Activated CD4-positive, alpha-beta T cell treated with anti-CD3 and anti-CD28 coated beads, Interleukin-2, amount 50 U/mL, for 48 hours (primary cell): ENCODE data around the gene RETN.

Experiments used
- DNase-seq, 2 experiments: peaks; one replicate each; pipeline ENCODE4 v3.0.0-alpha.2; 2020

Gene RETN

GRCh38 chr19:7685546-7686445, 16.9 kb downstream of the RETN start:
- no peak for DNase-seq

GRCh38 chr19:7687177-7687576, 18.3 kb downstream of the RETN start:
- DNase-seq, result no peak

DNA sequence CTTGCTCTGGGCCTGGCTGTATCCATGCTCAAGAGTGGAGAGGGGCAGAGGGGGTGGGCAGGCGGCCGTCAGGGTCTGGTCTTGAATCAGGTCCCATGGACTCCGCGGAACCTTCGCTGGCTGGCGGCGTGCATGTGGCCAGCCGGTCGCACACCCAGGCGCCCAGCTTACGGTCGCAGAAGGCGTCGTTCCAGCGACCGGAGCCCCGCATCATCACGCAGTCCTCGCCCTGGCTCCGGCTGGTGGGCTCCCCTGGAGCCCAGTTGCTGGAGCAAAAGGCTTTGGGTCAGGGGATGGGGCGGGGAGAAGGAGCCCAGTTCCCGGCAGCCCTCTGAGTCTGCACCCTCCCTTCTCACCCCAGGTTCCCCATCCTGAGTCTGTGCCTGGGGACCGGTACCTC, 20.3 kb downstream of the RETN start:
- no peak for DNase-seq

DNA sequence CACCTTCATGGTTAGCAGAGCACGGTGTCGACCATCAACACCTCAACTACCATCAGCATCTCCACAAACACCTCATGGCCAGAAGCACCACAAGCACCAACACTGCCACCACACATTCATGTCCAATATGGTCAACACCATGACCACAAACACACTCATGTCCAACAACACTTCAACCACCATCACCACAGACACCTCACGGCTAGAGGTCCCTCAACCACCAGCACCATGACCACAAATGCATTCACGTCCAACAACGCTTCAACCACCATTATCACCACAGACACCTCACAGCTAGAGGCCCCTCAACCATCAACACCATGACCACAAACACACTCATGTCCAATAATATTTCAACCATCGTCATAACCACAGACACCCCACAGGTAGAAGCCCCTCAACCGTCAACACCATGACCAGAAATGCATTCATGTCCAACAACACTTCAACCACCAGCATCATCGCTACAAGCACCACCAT, 22.0 kb downstream of the RETN start:
- DNase-seq, result no peak

- DNase-seq, result no peak
Measured at GRCh38 chr19:7691497-7691896, 22.6 kb downstream of the RETN start.

DNA sequence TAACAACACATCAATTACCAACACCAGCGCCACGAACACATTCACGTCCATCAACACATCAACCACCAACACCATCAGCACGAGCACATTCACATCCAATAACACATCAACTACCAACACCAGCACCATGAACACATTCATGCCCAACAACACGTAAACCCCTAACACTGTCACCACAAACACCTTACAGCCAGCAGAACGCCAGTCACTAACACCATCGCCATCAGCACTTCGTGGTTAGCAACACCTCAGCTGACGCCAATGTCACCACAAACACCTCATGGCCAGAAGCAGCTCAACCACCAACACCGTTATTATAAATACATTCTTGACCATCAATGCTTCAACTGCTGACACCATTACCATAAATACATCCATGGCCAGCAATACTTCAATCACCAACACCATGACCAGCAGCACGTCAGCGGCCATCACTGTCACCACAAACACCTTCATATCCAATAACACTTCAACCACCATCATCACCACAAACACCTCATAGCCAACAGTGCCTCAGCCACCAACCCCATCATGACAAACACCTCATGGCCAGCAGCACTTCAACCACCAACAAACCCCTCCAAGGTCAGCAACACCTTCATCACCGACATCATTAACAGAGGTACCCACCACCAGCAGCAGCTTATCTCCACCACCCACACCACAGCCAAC, 23.7 kb downstream of the RETN start:
- DNase-seq, result no peak

DNA sequence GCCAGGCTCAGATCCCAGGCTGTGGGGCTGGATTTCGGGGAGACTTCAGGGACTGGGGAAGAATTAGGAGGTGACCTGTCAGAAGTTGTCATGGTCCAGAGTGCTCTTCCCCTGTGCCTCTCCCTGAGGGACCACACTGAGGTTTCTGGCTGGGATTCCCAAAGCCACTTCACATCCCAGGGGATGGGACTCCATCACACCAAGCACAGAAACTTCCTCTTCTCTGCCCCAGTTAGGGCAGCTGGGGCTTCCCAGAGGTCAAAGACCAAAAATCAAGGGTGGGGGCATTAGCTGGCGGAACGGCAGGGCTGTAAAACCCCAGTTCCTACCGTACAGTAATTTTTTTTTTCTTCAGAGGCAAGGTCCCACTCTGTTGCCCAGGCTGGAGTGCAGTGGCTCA, 25.6 kb downstream of the RETN start:
- no peak for DNase-seq

- no peak for DNase-seq
Measured at GRCh38 chr19:7697721-7698287, 29.0 kb downstream of the RETN start.

DNA sequence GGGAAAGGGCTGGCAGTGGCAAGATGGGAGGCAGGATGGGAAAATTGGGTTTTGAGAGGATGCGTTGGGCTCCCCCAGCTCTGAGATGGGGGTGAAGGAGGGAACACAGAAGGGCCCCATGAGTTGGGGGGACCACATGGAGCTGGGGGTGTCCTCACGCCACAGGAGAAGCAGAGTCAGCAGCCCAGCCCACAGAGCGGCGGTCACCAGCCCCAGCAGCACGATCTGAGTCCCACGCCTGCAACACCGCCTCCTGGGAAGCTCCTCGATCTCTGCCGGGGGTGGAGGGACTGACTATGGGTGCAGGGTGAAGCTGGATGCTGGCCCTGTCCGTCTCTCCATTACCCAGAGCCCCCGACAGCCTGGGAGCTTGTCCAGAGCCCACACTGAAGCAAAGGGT, 29.7 kb downstream of the RETN start:
- no peak for DNase-seq

- no peak for DNase-seq
Measured at GRCh38 chr19:7699003-7699402, 30.2 kb downstream of the RETN start.

GRCh38 chr19:7699417-7700401, 30.9 kb downstream of the RETN start:
- DNase-seq, result peak; percentile 64 to 77

GRCh38 chr19:7701049-7701653, 32.3 kb downstream of the RETN start:
- no peak for DNase-seq

DNA sequence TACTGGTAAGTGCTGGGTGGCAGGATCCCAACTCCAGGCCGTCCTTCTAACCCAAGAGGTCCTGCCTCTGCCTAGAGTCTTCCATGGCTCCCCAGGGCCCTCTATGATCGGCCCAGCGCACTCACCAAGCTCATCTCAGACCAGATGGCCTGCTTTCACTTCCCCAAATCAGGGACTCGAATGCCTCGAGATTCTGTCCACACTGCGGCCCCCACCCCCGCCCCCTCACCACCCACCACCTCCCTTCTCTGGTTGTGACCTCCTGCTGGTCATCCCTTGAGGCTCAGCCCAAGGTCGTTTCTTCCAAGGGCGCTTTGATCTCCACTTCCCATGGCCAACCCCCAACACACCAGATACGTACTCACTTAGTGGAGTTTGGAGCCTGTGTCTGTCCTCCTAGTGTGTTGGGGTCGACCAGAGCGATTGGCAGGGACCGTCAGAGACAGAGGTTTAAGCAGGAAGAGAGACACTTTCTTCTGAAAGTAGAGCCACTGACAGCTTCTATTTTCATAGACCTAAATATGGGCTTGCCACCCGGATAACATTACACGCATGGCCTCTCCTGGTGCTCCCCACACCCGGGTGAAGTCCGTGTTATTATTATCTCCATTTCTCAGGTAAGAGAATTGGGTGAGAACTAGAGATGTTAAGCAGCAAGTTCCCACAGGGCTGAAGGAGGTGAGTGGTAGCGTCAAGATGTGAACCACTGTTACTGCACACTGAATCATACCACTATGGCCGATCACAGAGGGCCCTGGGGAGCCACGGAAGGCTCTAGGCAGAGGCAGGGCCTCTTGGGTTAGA, 33.0 kb downstream of the RETN start, which contains the start of gene FCER2:
FCER2 (minus strand) TSS at position 478 of the 804 bp plus-strand sequence. CDS start 2,371 bp downstream, outside the sequence.
- no peak for DNase-seq

- no peak for DNase-seq
Measured at GRCh38 chr19:7703332-7703731, 34.5 kb downstream of the RETN start.

GRCh38 chr19:7704280-7705060, 35.6 kb downstream of the RETN start:
- DNase-seq, result no peak

DNA sequence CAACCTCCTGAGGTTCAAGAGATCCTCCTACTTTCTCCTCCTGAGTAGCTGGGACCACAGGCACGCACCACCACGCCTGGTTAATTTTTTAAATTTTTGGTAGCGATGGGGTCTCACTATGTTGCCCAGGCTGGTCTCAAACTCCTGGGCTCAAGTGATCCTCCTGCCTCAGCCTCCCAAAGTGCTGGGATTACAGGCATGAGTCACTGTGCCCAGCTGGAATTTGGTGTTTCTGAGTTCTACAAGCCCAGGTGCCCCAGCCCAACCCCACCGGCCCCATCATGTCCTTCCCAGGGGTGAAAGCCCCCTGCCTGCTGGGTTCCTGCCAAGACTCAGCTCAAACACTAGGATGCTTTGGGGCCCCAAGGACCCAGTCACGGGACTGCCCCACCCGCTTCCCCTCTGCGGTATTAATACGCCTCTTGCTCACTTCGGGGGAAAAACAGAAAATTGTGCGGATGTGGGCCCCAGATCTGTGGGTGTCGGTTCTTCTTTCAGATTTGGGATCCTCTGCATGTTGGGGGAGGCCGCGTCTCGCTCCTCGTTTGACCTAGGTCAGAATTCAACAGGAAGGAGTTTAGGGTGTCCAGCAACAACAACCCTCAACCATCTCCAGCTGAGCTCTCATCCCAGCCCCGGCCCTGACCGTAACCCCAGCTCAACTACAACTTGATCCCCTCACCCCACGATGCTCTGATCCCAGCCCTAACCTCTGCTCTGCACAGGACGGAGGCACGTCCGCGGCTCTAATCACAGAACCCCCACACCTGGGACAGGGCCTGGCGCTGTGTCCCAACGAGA, 36.7 kb downstream of the RETN start:
- DNase-seq, result peak; percentile 75 to 82

DNA sequence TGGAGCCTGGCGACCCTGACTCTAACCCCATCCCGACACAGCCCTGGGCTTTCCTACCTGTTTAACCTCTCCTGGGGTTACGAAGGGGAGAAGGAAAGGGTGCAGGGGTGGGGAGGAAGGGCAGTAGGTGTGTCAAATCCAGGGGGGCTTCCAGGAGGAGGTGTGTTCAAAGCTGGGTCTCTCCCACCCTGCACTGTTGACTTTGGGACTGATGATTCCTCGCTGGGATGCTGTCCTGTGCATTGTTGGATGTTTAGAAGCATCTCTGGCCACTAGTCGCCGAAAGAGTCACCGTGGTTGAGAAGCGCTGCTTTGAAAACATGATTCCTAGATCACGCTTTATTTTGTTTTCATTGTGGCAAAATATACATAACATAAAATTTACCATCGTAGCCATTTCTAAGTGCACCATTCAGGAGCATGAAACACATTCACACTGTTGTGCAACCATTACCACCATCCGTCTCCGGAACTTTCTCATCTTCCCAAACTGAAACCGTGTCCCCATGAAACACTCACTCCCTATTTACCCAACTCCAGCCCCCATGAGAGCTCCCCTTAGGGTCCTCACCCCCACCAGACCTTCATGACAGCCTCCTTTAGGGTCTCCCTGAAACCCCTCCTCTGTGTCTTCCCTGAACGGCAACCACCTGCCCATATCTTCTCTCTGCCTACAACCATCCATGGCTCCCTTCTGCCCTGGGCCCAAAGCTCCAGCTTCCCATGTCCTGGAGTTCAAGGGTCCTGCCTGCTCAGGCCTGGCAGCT, 37.5 kb downstream of the RETN start:
- DNase-seq, result no peak

- DNase-seq, result no peak
Measured at GRCh38 chr19:7706955-7707456, 38.2 kb downstream of the RETN start.
